Parathyroid adenoma (tissue), 2 donors: ENCODE data around the gene CACNA1C.

ENCODE experiments used
- H2AFZ ChIP-seq: fragments of 300-600 bp; sonication (generic); one replicate; pipeline ENCODE4 v1.7.0; 2017; ENCODE audit warnings: antibody characterized with exemption, mild to moderate bottlenecking
- H3K27ac ChIP-seq: fragments of 300-600 bp; sonication (generic); one replicate; pipeline ENCODE4 v1.7.0; 2017
- H3K27me3 ChIP-seq: fragments of 300-600 bp; sonication (generic); one replicate; pipeline ENCODE4 v1.7.0; 2017; ENCODE audit warnings: low read length; ENCODE audit not compliant: control insufficient read depth, insufficient read depth
- H3K36me3 ChIP-seq: fragments of 300-600 bp; sonication (generic); one replicate; pipeline ENCODE4 v1.7.0; 2017; ENCODE audit warnings: low read length; ENCODE audit not compliant: control insufficient read depth, insufficient read depth
- H3K4me1 ChIP-seq: fragments of 300-600 bp; sonication (generic); one replicate; pipeline ENCODE4 v1.7.0; 2017; ENCODE audit warnings: control low read depth
- H3K4me2 ChIP-seq: fragments of 300-600 bp; sonication (generic); one replicate; pipeline ENCODE4 v1.7.0; 2017; ENCODE audit warnings: low read length
- H3K4me3 ChIP-seq: fragments of 300-600 bp; sonication (generic); one replicate; pipeline ENCODE4 v1.7.0; 2017; ENCODE audit warnings: low read depth, low read length
- H3K79me2 ChIP-seq: fragments of 300-600 bp; sonication (generic); one replicate; pipeline ENCODE4 v1.7.0; 2017; ENCODE audit warnings: control low read depth
- H3K9ac ChIP-seq: fragments of 300-600 bp; sonication (generic); one replicate; pipeline ENCODE4 v1.7.0; 2017; ENCODE audit warnings: mild to moderate bottlenecking
- H3K9me3 ChIP-seq: fragments of 300-600 bp; sonication (generic); one replicate; pipeline ENCODE4 v1.7.0; 2017; ENCODE audit warnings: low read length; ENCODE audit not compliant: control insufficient read depth
- TF ChIP-seq, protein P1 (sequence below): fragments of 300-600 bp; sonication (generic); IDR thresholded peaks from one replicate; pipeline ENCODE4 v1.7.0; 2017; ENCODE audit warnings: antibody characterized with exemption, mild to moderate bottlenecking
- donor health status: primary hyperparathyroidism.

CACNA1C gene

DNA sequence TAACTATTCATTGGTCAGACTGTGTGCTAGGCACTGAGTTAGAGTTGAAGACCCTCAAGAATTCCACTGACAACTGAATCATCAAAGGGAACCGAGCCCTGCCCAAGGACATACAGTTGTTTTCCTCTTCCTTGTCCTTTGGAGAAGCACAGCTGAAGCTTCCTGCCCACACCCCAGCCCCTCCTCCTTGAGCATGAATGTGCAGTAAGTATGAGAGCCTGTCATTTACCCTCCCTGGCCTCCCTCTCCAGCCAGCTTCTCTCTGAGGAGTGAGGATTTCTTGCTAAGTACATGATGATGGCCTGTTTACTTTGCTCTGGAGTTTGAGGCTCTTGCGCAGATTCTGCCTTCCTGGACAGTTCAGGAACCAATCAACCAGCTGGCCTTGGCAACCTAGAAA lies 235.2 kb downstream of the CACNA1C start:
- no peaks in the 10 kb centered on the region for H3K79me2 ChIP-seq
- H3K9ac ChIP-seq = no peak overlapping the region
- no peak overlapping the region for H2AFZ ChIP-seq
- no peaks in the 10 kb centered on the region for H3K27me3 ChIP-seq
- no peaks in the 10 kb centered on the region for H3K4me1 ChIP-seq
- no peak overlapping the region for H3K27ac ChIP-seq
- H3K9me3 ChIP-seq = no peaks in the 10 kb centered on the region
- no peak overlapping the region for H3K4me3 ChIP-seq
- H3K4me2 ChIP-seq = no peak overlapping the region
- no peaks in the 10 kb centered on the region for H3K36me3 ChIP-seq
- TF ChIP-seq, protein P1, sequence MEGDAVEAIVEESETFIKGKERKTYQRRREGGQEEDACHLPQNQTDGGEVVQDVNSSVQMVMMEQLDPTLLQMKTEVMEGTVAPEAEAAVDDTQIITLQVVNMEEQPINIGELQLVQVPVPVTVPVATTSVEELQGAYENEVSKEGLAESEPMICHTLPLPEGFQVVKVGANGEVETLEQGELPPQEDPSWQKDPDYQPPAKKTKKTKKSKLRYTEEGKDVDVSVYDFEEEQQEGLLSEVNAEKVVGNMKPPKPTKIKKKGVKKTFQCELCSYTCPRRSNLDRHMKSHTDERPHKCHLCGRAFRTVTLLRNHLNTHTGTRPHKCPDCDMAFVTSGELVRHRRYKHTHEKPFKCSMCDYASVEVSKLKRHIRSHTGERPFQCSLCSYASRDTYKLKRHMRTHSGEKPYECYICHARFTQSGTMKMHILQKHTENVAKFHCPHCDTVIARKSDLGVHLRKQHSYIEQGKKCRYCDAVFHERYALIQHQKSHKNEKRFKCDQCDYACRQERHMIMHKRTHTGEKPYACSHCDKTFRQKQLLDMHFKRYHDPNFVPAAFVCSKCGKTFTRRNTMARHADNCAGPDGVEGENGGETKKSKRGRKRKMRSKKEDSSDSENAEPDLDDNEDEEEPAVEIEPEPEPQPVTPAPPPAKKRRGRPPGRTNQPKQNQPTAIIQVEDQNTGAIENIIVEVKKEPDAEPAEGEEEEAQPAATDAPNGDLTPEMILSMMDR = no peak

DNA sequence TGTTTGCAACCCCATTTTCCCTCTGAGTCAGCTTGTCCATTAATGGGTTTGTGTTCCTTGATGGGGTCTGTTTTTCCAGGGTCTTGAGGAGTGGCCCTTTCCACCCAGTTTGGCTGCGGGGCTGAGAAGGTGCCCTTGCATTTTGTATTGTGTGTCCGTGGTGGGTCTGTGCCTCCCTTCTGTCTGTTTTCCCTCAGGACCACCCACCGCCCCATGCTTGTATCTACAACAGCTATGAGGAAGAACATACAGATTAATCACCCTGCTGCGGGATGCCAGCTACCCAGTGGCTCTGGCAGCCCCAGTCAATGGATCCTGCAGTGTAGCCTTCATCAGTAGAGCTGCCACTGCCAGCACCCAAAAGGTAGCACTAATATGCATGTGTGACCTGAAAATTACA lies 235.7 kb downstream of the CACNA1C start:
- Histone ChIP-seq H2AFZ (no peak overlapping the region), H3K4me3 (no peak overlapping the region), H3K4me2 (no peak overlapping the region), H3K79me2 (no peaks in the 10 kb centered on the region), H3K4me1 (no peaks in the 10 kb centered on the region), H3K27me3 (no peaks in the 10 kb centered on the region), H3K9ac (no peak overlapping the region), H3K27ac (no peak overlapping the region), H3K9me3 (no peaks in the 10 kb centered on the region), H3K36me3 (no peaks in the 10 kb centered on the region)
- TF ChIP-seq, protein P1 = no peak

DNA sequence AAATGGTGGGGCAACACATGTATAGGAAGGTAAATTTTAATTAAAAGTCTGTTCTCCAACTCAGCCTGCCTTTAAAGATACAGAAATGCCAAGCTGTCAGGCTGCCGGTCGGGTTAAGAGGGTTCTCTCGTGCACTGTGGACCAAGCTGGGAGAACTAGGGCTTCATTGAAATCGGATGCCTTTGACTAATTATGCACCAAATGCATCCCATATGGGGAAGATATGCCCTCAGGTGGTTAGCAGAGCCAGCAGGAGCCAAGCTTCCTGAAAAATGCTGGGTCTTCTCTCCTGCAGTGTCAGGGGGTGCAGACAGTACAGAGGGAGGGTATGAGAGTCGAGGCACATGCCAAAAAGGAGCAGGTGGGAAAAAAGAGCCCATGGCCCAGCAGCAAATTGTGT lies 236.1 kb downstream of the CACNA1C start:
- no peaks in the 10 kb centered on the region for H3K36me3 ChIP-seq
- no peak overlapping the region for H3K9ac ChIP-seq
- no peak overlapping the region for H3K27ac ChIP-seq
- TF ChIP-seq, protein P1 = no peak
- H3K4me1 ChIP-seq = no peaks in the 10 kb centered on the region
- H3K4me2 ChIP-seq = no peak overlapping the region
- H2AFZ ChIP-seq = no peak overlapping the region
- no peaks in the 10 kb centered on the region for H3K79me2 ChIP-seq
- H3K9me3 ChIP-seq = no peaks in the 10 kb centered on the region
- no peak overlapping the region for H3K4me3 ChIP-seq
- no peaks in the 10 kb centered on the region for H3K27me3 ChIP-seq

DNA sequence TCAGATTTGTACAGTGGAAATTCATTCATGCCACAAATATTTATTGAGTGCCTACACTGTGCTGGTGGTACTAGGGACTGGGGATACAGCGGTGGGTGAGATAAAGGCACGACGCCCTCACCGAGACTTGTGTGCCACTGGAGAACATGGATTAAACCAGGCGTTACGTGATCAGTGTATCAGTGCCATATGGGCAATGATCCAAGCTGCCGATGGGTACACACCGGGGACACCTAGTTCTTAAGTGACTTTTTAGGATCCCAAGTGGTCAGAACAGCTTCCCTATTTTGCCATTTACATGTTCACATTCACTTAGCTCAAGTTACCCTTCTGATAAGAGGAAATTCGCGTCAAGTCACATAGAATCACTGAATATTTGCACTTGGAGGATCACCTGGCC lies 236.7 kb downstream of the CACNA1C start:
- H3K9ac ChIP-seq = no peak overlapping the region

DNA sequence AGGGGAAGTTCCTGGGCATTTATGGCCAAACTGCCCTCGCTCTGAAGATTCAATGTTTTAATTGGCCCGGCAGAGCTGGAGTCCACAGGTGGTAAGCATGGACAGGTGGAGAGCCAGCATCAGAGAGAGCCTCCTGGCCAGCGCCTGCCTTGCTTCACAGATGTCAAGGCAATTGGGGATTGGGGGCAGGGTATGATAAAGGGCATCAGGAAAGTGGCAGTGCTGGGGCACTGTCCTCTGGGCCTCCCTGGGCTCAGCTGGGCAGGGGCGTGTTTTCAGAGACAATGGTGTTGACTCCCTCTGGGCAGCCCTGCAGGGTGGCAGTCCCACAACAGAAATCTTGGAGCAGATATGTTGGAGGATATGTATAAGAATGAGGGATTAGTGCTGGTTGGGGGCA lies 237.3 kb downstream of the CACNA1C start:
- Histone ChIP-seq H3K4me2 (no peak overlapping the region), H3K27ac (no peak overlapping the region), H2AFZ (no peak overlapping the region), H3K9ac (no peak overlapping the region), H3K9me3 (no peaks in the 10 kb centered on the region), H3K4me1 (no peaks in the 10 kb centered on the region), H3K79me2 (no peaks in the 10 kb centered on the region), H3K27me3 (no peaks in the 10 kb centered on the region), H3K36me3 (no peaks in the 10 kb centered on the region), H3K4me3 (no peak overlapping the region)
- TF ChIP-seq, protein P1 = no peak

More for the DNA sequence above, 236.7 kb downstream of the CACNA1C start:
- H2AFZ ChIP-seq = no peak overlapping the region
- H3K36me3 ChIP-seq = no peaks in the 10 kb centered on the region
- no peaks in the 10 kb centered on the region for H3K4me1 ChIP-seq
- H3K27me3 ChIP-seq = no peaks in the 10 kb centered on the region
- no peak overlapping the region for H3K27ac ChIP-seq
- H3K4me3 ChIP-seq = no peak overlapping the region
- no peaks in the 10 kb centered on the region for H3K9me3 ChIP-seq
- no peak overlapping the region for H3K4me2 ChIP-seq
- TF ChIP-seq, protein P1 = no peak
- no peaks in the 10 kb centered on the region for H3K79me2 ChIP-seq
